IPS-15b (cell line): ENCODE measurements around the gene KLC1.

ENCODE experiments used
- H3K27me3 ChIP-seq: one replicate; pipeline ENCODE4 v1.6.1; 2013; ENCODE audit warnings: low read length; ENCODE audit not compliant: control insufficient read depth, insufficient read depth
- H3K36me3 ChIP-seq: one replicate; pipeline ENCODE4 v1.6.1; 2013; ENCODE audit warnings: low read length; ENCODE audit not compliant: control insufficient read depth, insufficient read depth
- H3K4me1 ChIP-seq: one replicate; pipeline ENCODE4 v1.6.1; 2013; ENCODE audit warnings: mild to moderate bottlenecking, low read length; ENCODE audit not compliant: control insufficient read depth, insufficient read depth
- H3K4me3 ChIP-seq: one replicate; pipeline ENCODE4 v1.5.1; 2013; ENCODE audit warnings: low read depth, low read length
- H3K9ac ChIP-seq: one replicate; pipeline ENCODE4 v1.6.1; 2013; ENCODE audit warnings: low read depth, mild to moderate bottlenecking, low read length
- H3K9me3 ChIP-seq: one replicate; pipeline ENCODE4 v1.6.1; 2013; ENCODE audit warnings: mild to moderate bottlenecking, low read length; ENCODE audit not compliant: control insufficient read depth, insufficient read depth

The KLC1 gene

GRCh38 chr14:103627073-103628025, 1.7 kb upstream of the KLC1 start:
- Histone ChIP-seq H3K4me3 (peak overlapping the region; percentile 88), H3K9me3 (no peaks in the 10 kb centered on the region), H3K4me1 (peaks cover 8% of the 10 kb centered on the region), H3K9ac (peak overlapping the region; percentile 83), H3K36me3 (no peaks in the 10 kb centered on the region), H3K27me3 (no peaks in the 10 kb centered on the region)

GRCh38 chr14:103628221-103628683, 759 bp upstream of the KLC1 start:
- Histone ChIP-seq H3K27me3 (no peaks in the 10 kb centered on the region), H3K9ac (peak overlapping the region; percentile 83), H3K9me3 (no peaks in the 10 kb centered on the region), H3K4me1 (peaks cover 8% of the 10 kb centered on the region), H3K36me3 (no peaks in the 10 kb centered on the region), H3K4me3 (peak overlapping the region; percentile 88)

- Histone ChIP-seq H3K9me3 (no peaks in the 10 kb centered on the region), H3K4me1 (peaks cover 8% of the 10 kb centered on the region), H3K27me3 (no peaks in the 10 kb centered on the region), H3K4me3 (peak overlapping the region; percentile 88), H3K9ac (peak overlapping the region; percentile 85), H3K36me3 (no peaks in the 10 kb centered on the region)
Observed at GRCh38 chr14:103629503-103630121, 601 bp downstream of the KLC1 start.

- Histone ChIP-seq H3K36me3 (no peaks in the 10 kb centered on the region), H3K4me1 (peaks cover 8% of the 10 kb centered on the region), H3K9me3 (no peaks in the 10 kb centered on the region), H3K4me3 (peak overlapping the region; percentile 88), H3K27me3 (no peaks in the 10 kb centered on the region), H3K9ac (no peak overlapping the region)
Observed at GRCh38 chr14:103630364-103631108, 1.5 kb downstream of the KLC1 start.

- H3K4me3 ChIP-seq: no peak overlapping the region
- H3K27me3 ChIP-seq: no peaks in the 10 kb centered on the region
- peak overlapping the region; percentile 8 for H3K9ac ChIP-seq
- peaks cover 2% of the 10 kb centered on the region for H3K36me3 ChIP-seq
- H3K4me1 ChIP-seq: peaks cover 6% of the 10 kb centered on the region
- no peaks in the 10 kb centered on the region for H3K9me3 ChIP-seq
Observed at GRCh38 chr14:103633391-103633790, 4.4 kb downstream of the KLC1 start.

GRCh38 chr14:103634156-103634555, 5.1 kb downstream of the KLC1 start:
- H3K4me1 ChIP-seq: peaks cover 6% of the 10 kb centered on the region
- H3K9ac ChIP-seq: peak overlapping the region; percentile 16
- no peak overlapping the region for H3K4me3 ChIP-seq
- H3K36me3 ChIP-seq: peaks cover 2% of the 10 kb centered on the region
- H3K9me3 ChIP-seq: no peaks in the 10 kb centered on the region
- no peaks in the 10 kb centered on the region for H3K27me3 ChIP-seq

GRCh38 chr14:103638594-103638993, 9.6 kb downstream of the KLC1 start:
- Histone ChIP-seq H3K4me3 (no peak overlapping the region), H3K9me3 (no peaks in the 10 kb centered on the region), H3K36me3 (peaks cover 2% of the 10 kb centered on the region), H3K27me3 (no peaks in the 10 kb centered on the region), H3K9ac (no peak overlapping the region), H3K4me1 (no peaks in the 10 kb centered on the region)

GRCh38 chr14:103641161-103641560, 12.2 kb downstream of the KLC1 start:
- no peaks in the 10 kb centered on the region for H3K27me3 ChIP-seq
- peaks cover 2% of the 10 kb centered on the region for H3K36me3 ChIP-seq
- no peak overlapping the region for H3K9ac ChIP-seq
- no peaks in the 10 kb centered on the region for H3K4me1 ChIP-seq
- no peaks in the 10 kb centered on the region for H3K9me3 ChIP-seq
- H3K4me3 ChIP-seq: no peak overlapping the region

- no peak overlapping the region for H3K4me3 ChIP-seq
- H3K9me3 ChIP-seq: no peaks in the 10 kb centered on the region
- H3K9ac ChIP-seq: no peak overlapping the region
- no peaks in the 10 kb centered on the region for H3K4me1 ChIP-seq
- no peaks in the 10 kb centered on the region for H3K27me3 ChIP-seq
- no peaks in the 10 kb centered on the region for H3K36me3 ChIP-seq
Observed at GRCh38 chr14:103646189-103646588, 17.2 kb downstream of the KLC1 start.

- Histone ChIP-seq H3K4me1 (no peaks in the 10 kb centered on the region), H3K4me3 (no peak overlapping the region), H3K27me3 (no peaks in the 10 kb centered on the region), H3K9ac (no peak overlapping the region), H3K9me3 (no peaks in the 10 kb centered on the region), H3K36me3 (peaks cover 3% of the 10 kb centered on the region)
Observed at GRCh38 chr14:103649001-103649400, 20.0 kb downstream of the KLC1 start.

GRCh38 chr14:103650213-103650612, 21.2 kb downstream of the KLC1 start:
- H3K9me3 ChIP-seq: no peaks in the 10 kb centered on the region
- no peaks in the 10 kb centered on the region for H3K4me1 ChIP-seq
- no peak overlapping the region for H3K4me3 ChIP-seq
- H3K9ac ChIP-seq: no peak overlapping the region
- H3K36me3 ChIP-seq: peaks cover 11% of the 10 kb centered on the region
- no peaks in the 10 kb centered on the region for H3K27me3 ChIP-seq
